T-helper 2 cell treated with Interferon-gamma antibody and Interleukin-4, amounts not matched to agents 5 μg/mL and 100 μg/mL, for 36 hours (primary cell): Measurements from ENCODE around the gene ABLIM1.

Experiments used
- DNase-seq: peaks from one replicate; pipeline ENCODE4 v3.0.0; 2021; ENCODE audit warnings: low spot score
- H3K27ac Mint-ChIP-seq: one replicate; pipeline ENCODE4 v1.8.0; 2021; ENCODE audit warnings: mild to moderate bottlenecking, mixed read lengths
- H3K27me3 Mint-ChIP-seq: one replicate; pipeline ENCODE4 v1.8.0; 2021; ENCODE audit warnings: low read depth, mixed read lengths
- H3K36me3 Mint-ChIP-seq: one replicate; pipeline ENCODE4 v1.8.0; 2021; ENCODE audit warnings: low read depth, mixed read lengths
- H3K4me1 Mint-ChIP-seq: one replicate; pipeline ENCODE4 v1.8.0; 2021; ENCODE audit warnings: low read depth, mixed read lengths
- H3K4me3 Mint-ChIP-seq: one replicate; pipeline ENCODE4 v1.8.0; 2022; ENCODE audit warnings: mild to moderate bottlenecking, moderate library complexity, mixed read lengths
- H3K9me3 Mint-ChIP-seq: one replicate; pipeline ENCODE4 v1.8.0; 2021; ENCODE audit warnings: mixed read lengths

The ABLIM1 gene

DNA sequence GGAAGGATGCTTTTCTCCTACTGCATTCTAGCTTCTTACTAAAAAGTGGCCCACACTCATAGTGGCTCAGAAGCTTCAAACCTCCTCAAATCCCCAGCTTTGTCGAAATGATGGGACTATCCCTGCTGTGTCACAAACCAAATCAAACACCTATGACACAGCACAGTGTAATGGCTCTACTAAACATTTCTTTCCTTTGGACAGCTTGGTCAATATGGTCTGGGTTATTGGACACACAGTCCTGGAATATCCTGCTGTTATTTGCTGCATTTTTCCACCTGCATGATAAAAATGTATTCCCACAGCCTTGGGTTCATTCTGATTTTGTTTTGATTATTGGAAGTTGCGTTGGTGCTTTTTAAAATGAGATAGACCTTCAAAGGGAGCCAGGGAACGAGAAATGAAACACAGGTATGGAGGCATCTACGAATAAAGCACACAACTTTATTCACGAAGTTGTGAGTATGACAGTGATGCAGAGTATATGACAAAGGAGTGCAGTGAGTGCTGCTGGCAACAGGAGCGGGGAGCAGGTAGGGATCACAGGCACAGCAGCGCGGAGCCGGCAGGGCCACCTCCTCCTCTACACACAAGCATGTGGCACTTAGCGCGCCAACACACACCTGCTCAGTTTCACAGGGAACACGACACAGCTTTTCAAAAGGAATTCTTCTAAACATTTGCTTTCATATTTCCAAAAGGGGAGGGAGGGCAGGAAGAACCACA is 227.2 kb downstream of the ABLIM1 start:
- Mint-ChIP-seq H3K27ac (no peak overlapping the region), H3K36me3 (peaks cover 15% of the 10 kb centered on the region), H3K9me3 (no peaks in the 10 kb centered on the region), H3K27me3 (no peaks in the 10 kb centered on the region), H3K4me3 (no peak overlapping the region), H3K4me1 (no peaks in the 10 kb centered on the region)
- DNase-seq, result no peak

DNA sequence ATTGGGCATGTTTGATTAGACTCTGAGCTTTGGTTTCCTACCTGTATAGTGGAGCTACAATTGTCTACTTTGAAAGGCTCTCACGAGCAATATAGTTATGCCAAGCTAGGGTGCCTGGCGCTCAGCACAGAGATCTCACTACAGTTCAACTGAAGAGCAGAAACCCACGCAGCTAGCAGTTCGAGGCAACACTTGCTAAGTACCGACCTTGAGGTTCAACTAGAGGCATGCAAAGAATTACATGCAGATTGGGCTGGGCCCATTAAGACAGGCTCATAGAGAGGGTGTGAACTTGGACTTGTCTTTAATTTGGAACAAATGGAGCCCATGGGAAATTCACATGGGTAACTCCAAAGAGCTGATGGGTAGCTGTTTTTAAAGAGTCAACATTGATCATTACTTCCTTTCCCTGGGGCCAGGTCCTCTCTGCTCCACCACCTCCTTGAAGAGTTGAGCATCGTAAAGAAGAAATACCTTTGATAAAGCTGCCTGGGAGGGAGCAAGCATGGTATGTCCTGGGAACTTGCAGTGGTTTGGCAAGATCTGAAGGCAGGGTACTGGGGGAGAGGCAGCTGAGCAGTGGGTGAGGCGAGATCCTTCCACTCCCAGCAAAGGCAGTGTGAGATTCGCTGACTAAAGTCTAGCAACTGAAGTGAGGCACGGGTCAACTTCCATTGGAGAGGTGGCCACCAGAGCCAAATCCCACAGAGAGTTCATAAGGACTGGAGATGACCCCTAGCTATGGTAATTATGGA is 228.3 kb downstream of the ABLIM1 start:
- no peaks in the 10 kb centered on the region for H3K4me1 Mint-ChIP-seq
- no peak for DNase-seq
- no peaks in the 10 kb centered on the region for H3K27me3 Mint-ChIP-seq
- no peaks in the 10 kb centered on the region for H3K9me3 Mint-ChIP-seq
- H3K4me3 Mint-ChIP-seq, result no peak overlapping the region
- peaks cover 10% of the 10 kb centered on the region for H3K36me3 Mint-ChIP-seq
- H3K27ac Mint-ChIP-seq, result no peak overlapping the region

DNA sequence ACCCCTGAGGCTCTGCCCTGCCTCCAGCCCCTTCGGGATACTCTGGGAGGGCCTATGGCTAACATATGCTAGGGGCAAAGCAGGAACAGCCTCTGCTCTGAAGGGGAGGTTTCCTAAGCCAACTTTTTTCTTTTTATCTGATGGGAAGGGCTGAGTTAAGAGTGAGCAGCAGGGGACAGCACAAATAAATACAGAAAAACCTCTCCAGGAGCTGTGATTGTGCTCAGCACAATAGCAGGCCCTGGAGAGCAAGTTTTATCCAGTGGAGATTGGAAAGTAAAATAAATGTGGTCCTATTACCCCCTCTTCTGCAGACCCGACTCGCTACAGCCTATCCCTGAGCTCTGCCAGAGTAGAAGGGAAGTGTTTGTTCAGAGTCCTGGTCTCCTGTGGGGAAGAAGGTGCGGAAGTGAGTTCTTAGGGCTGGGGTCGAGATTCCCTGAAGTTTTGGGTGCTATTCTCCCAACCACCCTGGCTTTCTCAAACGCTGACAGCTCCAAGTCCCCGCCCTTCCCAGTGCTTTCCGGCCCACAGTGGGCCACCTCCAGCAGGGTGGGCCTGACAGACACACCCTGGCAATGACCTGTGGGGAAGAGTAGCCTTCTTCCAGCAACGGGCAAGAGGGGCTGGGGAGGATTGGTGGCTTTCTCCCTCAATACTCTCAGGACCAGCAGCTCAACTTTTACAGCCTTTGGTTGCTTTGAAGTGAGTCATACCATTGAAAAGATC is 230.8 kb downstream of the ABLIM1 start:
- Mint-ChIP-seq H3K27ac (no peak overlapping the region), H3K36me3 (peaks cover 7% of the 10 kb centered on the region), H3K4me3 (no peak overlapping the region), H3K27me3 (peaks cover 2% of the 10 kb centered on the region), H3K4me1 (no peaks in the 10 kb centered on the region), H3K9me3 (no peaks in the 10 kb centered on the region)
- DNase-seq, result no peak

DNA sequence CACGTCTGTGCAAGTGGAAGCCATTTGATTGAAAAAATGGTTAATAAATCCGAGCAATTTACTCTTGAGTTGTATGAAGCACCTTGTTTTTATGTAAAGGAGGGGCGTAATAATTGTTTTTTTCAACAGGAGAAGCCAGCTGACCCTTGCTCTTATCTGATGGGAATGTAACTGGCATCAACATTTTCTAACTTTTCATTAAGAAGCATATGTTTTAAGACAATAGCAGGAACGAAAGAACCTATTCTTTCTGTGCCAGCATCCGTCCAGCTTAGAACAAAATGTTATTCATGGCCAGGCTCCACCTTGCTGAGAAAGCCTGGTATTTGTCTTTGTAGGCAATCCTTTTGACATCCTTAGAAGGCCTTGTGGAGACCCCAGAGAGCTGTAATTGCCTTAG is 231.6 kb downstream of the ABLIM1 start:
- Mint-ChIP-seq H3K27me3 (peaks cover 5% of the 10 kb centered on the region), H3K27ac (no peak overlapping the region)
- no peak for DNase-seq

DNA sequence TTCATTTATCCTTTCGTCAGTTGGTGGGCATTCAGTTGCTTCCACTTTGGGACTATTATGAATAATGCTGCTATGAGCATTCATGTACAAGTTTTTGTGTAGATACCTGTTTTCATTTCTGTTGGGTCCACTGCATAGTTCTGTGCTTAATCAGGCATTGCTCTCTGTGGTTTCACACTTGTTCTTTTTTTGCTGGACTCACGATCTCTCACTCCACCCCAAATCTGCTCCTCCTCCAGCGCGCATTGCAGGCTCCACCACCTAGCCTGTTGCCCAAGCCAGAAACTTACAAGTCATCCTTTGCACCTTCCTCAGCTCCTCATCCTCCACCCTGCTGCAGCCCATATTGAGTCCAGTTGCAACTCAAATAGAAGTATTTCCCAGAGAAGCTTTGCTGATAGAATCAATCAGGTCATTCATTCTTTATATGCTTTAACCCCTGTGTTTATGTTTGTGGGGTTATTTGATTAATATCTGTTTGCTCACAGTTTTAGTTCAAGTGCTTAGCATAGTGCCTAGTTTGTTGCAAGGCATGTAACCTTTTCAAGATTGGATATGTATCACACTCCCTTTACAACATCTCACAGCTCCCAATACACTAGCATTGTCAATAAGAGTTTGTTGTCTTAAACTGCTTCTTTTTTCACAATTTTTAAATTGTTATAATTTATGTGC is 237.1 kb downstream of the ABLIM1 start:
- Mint-ChIP-seq H3K36me3 (no peaks in the 10 kb centered on the region), H3K9me3 (no peaks in the 10 kb centered on the region), H3K27ac (no peak overlapping the region), H3K4me3 (no peak overlapping the region), H3K4me1 (no peaks in the 10 kb centered on the region), H3K27me3 (peaks cover 31% of the 10 kb centered on the region)
- DNase-seq, result no peak

More for the DNA sequence above, 231.6 kb downstream of the ABLIM1 start:
- H3K4me3 Mint-ChIP-seq, result no peak overlapping the region
- no peaks in the 10 kb centered on the region for H3K4me1 Mint-ChIP-seq
- H3K36me3 Mint-ChIP-seq, result peaks cover 4% of the 10 kb centered on the region
- H3K9me3 Mint-ChIP-seq, result no peaks in the 10 kb centered on the region

DNA sequence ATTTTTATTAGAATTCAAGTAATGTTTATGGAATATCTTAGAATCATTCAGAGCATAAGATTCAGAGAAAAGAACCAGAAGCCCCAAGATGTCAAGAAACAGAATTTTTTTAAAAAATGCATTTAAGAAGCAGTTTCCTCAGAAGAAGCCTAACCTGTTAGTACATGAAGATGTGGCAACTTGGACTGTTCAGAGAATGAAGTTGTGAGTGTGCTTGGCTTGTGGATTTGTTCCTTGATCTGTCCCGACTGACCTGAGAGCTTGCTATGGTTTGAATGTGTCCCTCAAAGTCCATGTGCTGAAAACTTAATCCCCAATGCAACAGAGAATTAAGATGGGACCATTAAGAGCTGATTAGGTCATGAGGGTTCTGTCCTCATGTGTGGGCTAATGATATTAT is 240.0 kb downstream of the ABLIM1 start:
- DNase-seq, result no peak
- Mint-ChIP-seq H3K27me3 (peaks cover 37% of the 10 kb centered on the region), H3K4me3 (no peak overlapping the region), H3K36me3 (no peaks in the 10 kb centered on the region), H3K4me1 (no peaks in the 10 kb centered on the region), H3K27ac (no peak overlapping the region), H3K9me3 (no peaks in the 10 kb centered on the region)

DNA sequence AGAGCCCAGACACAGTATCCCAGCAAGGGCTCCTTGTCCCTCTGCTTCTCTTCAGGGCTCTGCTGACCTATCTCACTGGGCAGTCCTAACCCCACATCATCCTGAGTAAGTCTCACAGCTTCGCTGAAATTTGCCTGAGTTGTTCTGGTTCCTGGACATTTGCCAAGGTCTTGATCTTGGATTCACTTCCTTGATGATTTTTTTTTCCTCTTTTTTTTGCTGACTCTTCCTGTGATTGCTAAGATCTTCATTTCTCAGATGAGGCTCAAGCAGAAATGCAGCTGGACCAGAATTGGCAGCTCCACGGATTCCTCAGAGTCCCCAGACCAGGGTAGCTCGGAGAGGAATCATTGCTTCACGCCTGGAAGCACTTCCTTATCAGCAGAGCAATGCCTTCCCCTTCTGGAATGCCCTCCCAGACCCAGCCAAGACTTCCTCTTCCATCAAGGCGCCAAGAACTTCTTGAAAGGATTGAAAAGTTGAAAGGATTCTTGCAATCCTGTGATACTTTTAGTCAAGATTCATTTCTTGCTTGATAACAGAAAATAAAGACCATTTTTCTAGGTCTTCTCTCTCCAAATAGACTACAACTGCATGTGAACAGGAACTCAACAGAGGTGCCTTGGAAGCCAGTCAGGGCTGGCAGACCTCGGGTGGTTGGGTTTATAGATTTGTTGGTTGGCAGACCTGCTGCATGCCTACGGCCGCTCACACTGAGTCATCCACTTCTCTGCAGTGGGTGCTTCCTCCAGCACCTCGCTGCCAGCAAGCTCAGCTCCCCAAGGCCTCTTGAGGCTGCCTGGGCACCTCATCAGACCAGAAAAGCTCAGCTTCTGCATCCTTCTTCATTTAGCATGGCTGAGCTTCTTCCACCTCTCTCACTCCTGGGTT is 244.9 kb downstream of the ABLIM1 start:
- peaks cover 18% of the 10 kb centered on the region for H3K27me3 Mint-ChIP-seq
- no peaks in the 10 kb centered on the region for H3K36me3 Mint-ChIP-seq
- no peak overlapping the region for H3K27ac Mint-ChIP-seq
- no peak overlapping the region for H3K4me3 Mint-ChIP-seq
- H3K9me3 Mint-ChIP-seq, result no peaks in the 10 kb centered on the region
- H3K4me1 Mint-ChIP-seq, result no peaks in the 10 kb centered on the region
- no peak for DNase-seq

DNA sequence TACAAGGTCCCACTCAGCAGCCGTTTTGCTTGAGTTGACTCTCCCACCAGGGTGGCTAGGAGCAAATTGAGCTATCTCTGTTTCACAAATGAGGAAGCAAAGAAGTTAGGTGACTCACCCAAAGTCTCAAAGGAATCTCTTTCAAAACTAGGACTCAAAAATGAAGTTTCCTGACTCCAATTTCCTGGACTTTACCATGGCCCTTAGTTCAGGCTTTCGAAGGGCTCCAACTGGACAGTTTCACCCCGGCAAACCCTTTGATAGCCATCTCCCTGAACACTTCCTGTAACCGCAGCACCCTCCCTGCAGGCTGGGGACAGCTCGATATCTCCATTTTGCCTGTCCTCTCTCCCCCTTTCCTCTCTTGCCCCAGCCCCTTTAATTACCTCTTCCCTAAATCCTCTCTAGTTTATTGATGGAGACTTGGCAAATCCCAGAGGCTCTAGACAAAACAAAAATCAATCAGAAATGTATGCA is 249.1 kb downstream of the ABLIM1 start:
- H3K4me3 Mint-ChIP-seq, result no peak overlapping the region
- no peaks in the 10 kb centered on the region for H3K36me3 Mint-ChIP-seq
- H3K4me1 Mint-ChIP-seq, result peaks cover 1% of the 10 kb centered on the region
- no peak overlapping the region for H3K27ac Mint-ChIP-seq
- DNase-seq, result no peak
- H3K27me3 Mint-ChIP-seq, result peaks cover 36% of the 10 kb centered on the region
- H3K9me3 Mint-ChIP-seq, result no peaks in the 10 kb centered on the region

DNA sequence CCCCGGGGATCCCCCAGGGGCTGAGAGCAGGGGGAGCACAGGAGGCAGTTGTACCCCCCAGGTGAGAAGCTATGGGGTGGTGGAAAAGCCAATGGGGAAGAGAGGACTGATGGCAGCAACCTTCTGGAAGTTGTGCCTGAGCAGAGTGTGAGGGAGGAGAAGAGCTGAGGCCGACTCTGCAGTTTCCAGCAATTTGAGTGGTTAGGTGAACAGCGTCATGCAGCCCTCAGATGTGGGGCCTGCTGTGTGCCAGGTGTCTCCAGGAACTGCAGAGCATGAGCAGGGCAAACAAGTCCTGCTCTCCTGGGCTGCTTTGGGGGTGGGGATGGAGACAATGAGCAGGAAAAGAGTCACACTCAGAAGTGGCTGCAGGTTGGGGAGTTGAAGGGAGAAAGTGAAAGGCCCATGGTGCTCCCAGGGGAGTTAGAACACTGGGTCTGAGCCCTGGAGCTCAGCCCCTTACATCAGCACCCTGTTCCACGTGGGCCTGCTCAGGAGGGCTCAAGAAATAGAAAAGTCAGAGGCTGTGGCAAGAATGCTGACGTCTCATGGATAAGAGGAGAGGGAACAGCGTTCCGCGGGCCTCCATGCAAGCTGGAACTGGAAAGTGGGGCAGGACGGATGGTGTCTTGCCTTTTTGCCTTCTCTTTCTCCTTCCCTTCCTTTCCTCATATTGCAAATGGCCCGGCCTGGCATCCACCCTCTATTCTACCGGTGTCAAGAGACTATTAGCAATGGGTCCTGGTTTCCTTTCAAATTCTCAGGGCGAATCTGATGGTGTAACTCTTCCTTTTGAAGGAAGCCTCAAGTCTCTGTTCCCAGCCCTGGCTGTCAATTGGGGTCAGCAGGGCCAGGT is 249.7 kb downstream of the ABLIM1 start:
- Mint-ChIP-seq H3K9me3 (no peaks in the 10 kb centered on the region), H3K4me1 (peaks cover 1% of the 10 kb centered on the region), H3K27me3 (peaks cover 38% of the 10 kb centered on the region), H3K27ac (no peak overlapping the region), H3K4me3 (no peak overlapping the region), H3K36me3 (no peaks in the 10 kb centered on the region)
- no peak for DNase-seq

DNA sequence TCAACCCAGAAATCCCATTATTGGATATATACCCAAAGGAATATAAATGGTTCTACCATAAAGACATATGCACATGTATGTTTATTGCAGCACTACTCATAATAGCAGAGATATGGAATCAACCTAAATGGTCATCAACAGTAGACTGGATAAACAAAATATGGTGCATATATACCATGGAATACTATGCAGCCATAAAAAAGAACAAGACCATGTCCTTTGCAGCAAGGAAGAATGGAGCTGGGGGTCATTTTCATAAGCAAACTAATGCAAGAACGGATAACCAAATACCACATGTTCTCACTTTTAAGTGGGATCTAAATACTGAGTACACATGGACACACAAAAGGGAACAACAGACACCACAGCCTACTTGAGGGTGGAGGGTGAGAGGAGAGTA is 251.6 kb downstream of the ABLIM1 start:
- H3K4me3 Mint-ChIP-seq, result no peak overlapping the region
- no peak overlapping the region for H3K27ac Mint-ChIP-seq
- peaks cover 9% of the 10 kb centered on the region for H3K4me1 Mint-ChIP-seq
- H3K27me3 Mint-ChIP-seq, result peaks cover 53% of the 10 kb centered on the region
- no peaks in the 10 kb centered on the region for H3K9me3 Mint-ChIP-seq
- H3K36me3 Mint-ChIP-seq, result no peaks in the 10 kb centered on the region
- no peak for DNase-seq

DNA sequence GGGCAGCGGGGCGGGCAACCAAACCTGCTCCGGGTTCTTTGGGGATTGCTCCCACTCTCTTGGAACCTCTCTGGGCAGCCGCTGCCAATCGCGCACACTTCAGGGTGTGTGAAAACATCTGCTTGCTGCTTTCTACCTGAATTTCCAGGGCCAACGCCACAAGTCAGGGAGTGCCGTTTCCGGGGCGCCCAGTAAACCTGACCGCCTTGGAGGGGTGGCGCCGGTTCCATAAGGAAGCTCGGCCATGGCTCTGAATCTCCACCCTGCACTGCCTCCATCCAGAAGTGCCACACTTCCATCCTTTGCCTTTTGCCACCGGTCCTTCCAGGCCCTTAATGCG is 253.1 kb downstream of the ABLIM1 start:
- no peak overlapping the region for H3K4me3 Mint-ChIP-seq
- peaks cover 66% of the 10 kb centered on the region for H3K27me3 Mint-ChIP-seq
- no peak overlapping the region for H3K27ac Mint-ChIP-seq
- peaks cover 9% of the 10 kb centered on the region for H3K4me1 Mint-ChIP-seq
- no peaks in the 10 kb centered on the region for H3K36me3 Mint-ChIP-seq
- DNase-seq, result no peak
- no peaks in the 10 kb centered on the region for H3K9me3 Mint-ChIP-seq

DNA sequence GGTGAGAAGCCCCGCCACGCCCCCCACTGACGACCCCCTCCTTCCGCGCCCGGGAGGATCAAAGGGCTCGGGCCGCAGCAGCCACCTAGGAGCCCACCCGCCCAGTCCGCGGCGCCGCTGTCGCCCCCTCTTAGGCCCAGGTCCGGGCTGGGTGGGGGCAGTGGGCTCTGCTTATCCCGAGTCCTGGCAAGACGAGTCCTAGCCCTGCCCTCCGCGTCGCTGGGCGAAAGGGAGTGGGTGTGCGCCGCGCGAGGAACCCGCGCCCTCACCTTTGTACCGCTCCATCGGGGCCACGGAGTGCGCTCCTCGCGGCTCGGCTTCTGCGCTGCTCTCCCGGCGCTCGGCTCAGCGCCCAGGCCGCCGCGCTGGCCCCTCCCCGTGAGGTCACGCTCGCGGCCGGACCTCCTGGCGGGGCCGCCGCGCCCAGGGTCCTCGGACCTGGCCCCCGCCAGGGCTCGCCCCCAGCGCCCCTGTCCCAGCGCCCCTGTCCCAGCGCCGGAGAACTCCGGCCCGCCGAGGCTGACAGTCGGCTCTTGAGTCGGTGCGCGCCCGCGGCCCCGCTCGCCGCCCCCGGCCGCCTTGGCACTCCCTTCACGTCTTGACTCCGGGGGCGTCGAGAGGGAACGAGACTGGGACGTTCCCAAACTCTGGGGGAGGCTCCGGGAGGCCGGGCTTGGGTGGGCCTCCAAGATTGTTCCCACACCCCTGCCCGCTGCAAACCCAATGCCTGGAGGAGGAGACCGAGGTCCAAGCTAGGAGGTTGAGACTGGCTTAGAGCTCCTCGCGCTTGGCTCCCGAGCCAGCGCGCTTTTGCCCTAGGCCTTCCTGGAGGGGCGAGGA is 253.7 kb downstream of the ABLIM1 start, which contains the start of gene AFAP1L2:
Gene AFAP1L2, minus strand, starts transcription at position 332 of the 840 bp plus-strand sequence. Its CDS starts 47 bp downstream, at position 285.
- Mint-ChIP-seq H3K27me3 (peaks cover 66% of the 10 kb centered on the region), H3K4me3 (peak within 1 kb of the TSS; percentile 59), H3K4me1 (peaks cover 9% of the 10 kb centered on the region), H3K36me3 (no peaks in the 10 kb centered on the region), H3K9me3 (no peaks in the 10 kb centered on the region), H3K27ac (no peak within 1 kb of the TSS)
- DNase-seq, result no peak
